NB4 (cell line): ENCODE results near the gene TNFRSF18.

ENCODE experiments used
- DNase-seq: peaks from one replicate; pipeline ENCODE4 v3.0.0; 2010; ENCODE audit warnings: low read depth
- H3K4me3 ChIP-seq: one replicate; pipeline ENCODE4 v1.5.1; 2011; ENCODE audit warnings: mild to moderate bottlenecking, low read depth, low read length, moderate library complexity
- CTCF ChIP-seq: IDR thresholded peaks from one replicate; pipeline ENCODE4 v1.5.1; 2012; ENCODE audit warnings: low read depth, low read length
- MAX ChIP-seq: IDR thresholded peaks from 2 replicates; pipeline ENCODE4 v1.6.1; 2011; ENCODE audit warnings: low read depth, low read length
- MYC ChIP-seq: IDR thresholded peaks from 2 replicates; pipeline ENCODE4 v1.6.1; 2011; ENCODE audit warnings: low read depth, low read length
- POLR2A ChIP-seq: IDR thresholded peaks from 2 replicates; pipeline ENCODE4 v1.6.1; 2011; ENCODE audit warnings: mild to moderate bottlenecking; ENCODE audit not compliant: insufficient read length; ENCODE audit errors: extremely low read depth

TNFRSF18 gene

DNA sequence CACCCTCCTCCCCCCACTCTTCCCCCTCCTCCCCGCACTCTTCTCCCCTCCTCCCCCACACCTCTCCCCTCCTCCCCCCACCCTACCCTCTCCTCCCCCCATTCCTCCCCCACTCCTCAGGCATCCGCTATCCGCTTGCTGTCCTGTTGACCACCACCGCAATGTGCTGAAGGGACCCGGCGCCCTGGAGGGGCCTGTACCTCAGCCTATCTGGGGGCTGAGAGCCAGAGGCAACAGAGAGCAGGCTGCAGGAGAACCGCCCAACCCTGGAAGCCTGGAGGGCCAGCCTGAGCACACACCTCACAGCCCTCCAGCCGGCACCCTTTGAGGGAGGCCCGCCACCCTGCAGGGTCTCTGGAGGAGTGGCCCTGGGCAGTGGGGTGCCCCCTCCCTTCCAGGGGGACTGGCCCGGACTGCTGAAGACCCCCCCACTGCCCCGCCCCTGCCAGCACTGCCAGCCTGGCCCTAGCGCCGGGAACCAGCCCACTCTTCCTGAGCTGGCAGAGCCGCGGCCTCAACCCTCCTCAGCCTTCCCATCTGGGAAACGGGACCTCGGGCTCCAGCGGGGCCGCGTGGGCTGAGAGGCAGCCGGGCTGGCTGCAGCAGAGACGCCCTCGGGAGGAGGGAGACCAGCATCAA lies 38.9 kb upstream of the TNFRSF18 start:
- H3K4me3 ChIP-seq = no peak overlapping the region
- no peak for DNase-seq
- TF ChIP-seq POLR2A (no peak), MYC (no peak), MAX (no peak), CTCF (no peak)

DNA sequence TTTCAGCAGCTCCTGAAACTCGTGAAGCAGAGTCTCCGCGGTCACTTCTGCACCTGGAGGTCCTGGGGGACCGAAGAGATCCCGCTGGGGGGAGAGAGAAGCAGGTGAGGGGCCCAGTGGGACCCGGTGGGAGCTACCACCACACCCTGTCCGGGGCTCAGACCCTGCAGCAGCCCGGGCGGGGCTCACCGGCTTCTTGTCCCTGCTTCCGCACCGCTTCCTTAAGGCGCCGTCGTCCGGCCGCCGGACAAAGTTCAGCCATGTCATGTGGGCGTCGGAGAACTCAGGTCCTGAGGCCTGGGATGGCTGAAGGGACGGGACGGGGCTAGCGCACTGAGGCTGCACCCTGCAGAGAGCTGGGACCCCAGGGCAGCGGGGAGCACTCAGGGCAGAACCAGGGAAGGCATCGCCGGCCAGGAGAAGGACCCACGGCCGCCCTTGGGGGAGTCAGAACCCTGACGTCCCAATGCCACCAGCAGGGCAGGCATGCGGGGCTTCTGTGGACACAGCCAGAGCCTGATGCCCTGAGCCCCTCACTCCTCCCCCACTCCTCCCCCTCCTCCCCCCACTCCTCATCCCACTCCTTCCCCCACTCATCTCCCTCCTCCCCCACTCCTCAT lies 37.9 kb upstream of the TNFRSF18 start:
- no peak for TF ChIP-seq MYC
- no peak for TF ChIP-seq POLR2A
- TF ChIP-seq CTCF = no peak
- no peak for DNase-seq
- no peak overlapping the region for H3K4me3 ChIP-seq

DNA sequence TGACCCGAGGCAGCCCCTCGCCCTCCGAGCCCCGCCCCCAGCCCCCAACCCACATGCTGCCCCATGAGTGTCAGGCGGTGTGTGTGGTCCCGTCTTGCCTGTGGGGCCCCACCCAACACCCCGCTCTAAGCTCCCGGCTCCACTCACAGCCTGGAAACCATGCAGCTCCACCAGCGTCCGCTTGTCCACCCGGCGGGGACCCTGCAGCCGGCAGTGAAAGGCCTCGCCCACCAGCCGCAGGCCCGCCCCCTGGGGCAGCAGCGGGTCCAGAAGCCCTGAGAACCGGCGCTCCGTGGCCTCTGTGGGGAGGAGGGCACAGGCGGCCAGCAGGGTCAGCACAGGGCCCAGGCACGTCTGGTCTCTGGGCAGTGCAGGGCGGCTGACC lies 37.4 kb upstream of the TNFRSF18 start:
- TF ChIP-seq MYC = no peak
- no peak for TF ChIP-seq POLR2A
- no peak for TF ChIP-seq CTCF
- TF ChIP-seq MAX = no peak
- no peak overlapping the region for H3K4me3 ChIP-seq
- DNase-seq = no peak

GRCh38 chr1:1243266-1243660 lies 36.9 kb upstream of the TNFRSF18 start:
- DNase-seq = no peak
- TF ChIP-seq CTCF (no peak), POLR2A (no peak), MAX (no peak), MYC (no peak)

DNA sequence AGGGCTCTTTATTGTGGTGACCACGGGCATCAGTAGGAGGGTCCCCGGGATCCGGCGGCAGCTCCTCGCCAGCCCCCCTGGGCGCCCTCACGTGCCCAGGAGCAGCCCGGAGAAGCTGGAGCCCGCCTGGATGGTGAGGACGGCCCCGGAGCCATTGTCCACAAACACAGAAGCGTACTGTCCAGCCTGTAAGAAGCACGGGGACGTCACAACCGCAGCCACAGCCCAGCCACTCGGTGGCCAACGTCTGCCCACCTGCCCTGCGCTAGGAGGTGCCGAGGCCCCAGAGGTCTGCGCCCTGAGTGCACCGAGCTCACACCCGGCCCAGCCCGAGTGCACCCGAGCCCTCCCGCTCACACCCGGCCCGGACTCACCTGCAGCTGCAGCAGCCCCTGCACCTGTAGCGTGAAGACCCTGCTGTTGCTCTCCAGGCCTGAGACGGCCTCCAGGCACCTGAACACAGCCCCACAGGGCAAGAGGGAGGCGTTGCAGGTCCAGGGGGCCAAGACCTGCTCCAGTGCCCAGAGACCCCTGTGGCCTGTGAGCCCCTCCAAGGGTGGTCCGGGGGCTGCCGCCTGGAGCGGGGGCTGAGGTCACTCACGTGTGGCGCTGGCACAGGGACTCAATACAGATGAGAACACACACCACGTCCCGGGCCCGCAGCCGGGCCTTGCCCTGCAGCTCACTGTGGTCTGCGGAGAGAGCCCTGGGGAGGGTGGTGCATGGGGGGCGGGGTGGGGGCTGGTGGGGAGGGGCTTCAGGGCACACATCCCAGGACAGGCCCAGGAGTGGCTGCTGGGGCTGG lies 36.3 kb upstream of the TNFRSF18 start:
- DNase-seq = no peak
- H3K4me3 ChIP-seq = no peak overlapping the region
- no peak for TF ChIP-seq MYC

More at GRCh38 chr1:1243266-1243660, 36.9 kb upstream of the TNFRSF18 start:
- H3K4me3 ChIP-seq = no peak overlapping the region

GRCh38 chr1:1241588-1242219 lies 35.3 kb upstream of the TNFRSF18 start:
- H3K4me3 ChIP-seq = no peak overlapping the region
- TF ChIP-seq POLR2A (no peak), MYC (no peak), CTCF (no peak), MAX (no peak)
- no peak for DNase-seq
